NCI-H146 treated with DMSO at 0.1 percent for 48 hours (cell line): ENCODE data around the gene HMCN2.

Experiments
- DNase-seq: peaks from one replicate; lab custom pipeline; 2025; ENCODE audit not compliant: unreplicated experiment; lab: John Stamatoyannopoulos, UW

HMCN2 gene

GRCh38 chr9:130405657-130406257, 140.2 kb downstream of the HMCN2 start:
- no peak for DNase-seq

GRCh38 chr9:130406278-130406895, 140.8 kb downstream of the HMCN2 start:
- DNase-seq: no peak

GRCh38 chr9:130407916-130408663, 142.5 kb downstream of the HMCN2 start:
- no peak for DNase-seq

- no peak for DNase-seq
Measured at GRCh38 chr9:130408669-130409068, 143.1 kb downstream of the HMCN2 start.

- DNase-seq: no peak
Measured at GRCh38 chr9:130409246-130409645, 143.7 kb downstream of the HMCN2 start.

GRCh38 chr9:130410443-130410842, 144.9 kb downstream of the HMCN2 start:
- DNase-seq: no peak

DNA sequence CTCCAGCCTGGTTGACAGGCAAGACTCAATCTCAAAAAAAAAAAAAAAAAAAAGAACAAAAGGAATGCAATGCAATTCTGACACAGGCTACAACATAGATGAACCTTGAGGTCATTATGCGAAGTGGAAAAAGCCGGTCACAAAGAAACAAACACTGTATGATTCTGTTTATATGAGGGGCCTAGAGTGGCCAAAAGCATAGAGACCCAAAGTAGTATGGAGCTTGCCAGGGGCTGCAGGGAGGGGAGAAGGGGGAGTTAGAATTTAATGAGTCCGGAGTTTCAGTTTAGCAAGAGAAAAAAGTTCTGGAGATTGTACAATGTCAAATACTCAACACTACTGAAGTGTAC, 146.0 kb downstream of the HMCN2 start:
- no peak for DNase-seq

DNA sequence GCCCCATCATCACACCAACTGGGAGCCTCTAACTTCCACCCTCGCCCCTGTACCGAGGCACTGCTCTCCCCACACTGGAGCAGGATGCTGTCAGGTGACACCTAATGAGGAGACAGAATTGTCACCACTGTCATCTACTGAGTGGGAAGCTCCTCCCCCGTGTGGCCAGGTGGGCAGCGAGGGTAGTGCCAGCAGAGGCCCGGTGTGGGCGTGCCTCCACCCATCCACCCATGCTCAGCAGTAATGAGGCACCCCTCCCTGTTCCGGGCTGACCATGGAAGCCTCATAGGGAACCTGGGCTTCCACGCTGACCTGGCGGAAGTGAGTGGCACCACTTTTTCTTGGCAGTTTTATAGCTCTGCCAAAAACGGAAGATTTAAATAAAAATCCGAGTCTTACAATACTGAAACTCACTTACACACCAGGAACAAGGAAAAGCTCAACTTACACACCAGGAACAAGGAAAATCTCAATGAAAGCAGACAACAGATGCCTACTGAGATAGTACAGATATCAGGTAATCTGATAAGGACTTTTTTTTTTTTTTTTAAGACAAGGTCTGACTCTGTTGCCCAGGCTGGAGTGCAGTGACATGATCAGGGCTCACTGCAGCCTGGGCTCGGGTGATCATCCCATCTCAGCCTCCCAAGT, 148.6 kb downstream of the HMCN2 start:
- no peak for DNase-seq

DNA sequence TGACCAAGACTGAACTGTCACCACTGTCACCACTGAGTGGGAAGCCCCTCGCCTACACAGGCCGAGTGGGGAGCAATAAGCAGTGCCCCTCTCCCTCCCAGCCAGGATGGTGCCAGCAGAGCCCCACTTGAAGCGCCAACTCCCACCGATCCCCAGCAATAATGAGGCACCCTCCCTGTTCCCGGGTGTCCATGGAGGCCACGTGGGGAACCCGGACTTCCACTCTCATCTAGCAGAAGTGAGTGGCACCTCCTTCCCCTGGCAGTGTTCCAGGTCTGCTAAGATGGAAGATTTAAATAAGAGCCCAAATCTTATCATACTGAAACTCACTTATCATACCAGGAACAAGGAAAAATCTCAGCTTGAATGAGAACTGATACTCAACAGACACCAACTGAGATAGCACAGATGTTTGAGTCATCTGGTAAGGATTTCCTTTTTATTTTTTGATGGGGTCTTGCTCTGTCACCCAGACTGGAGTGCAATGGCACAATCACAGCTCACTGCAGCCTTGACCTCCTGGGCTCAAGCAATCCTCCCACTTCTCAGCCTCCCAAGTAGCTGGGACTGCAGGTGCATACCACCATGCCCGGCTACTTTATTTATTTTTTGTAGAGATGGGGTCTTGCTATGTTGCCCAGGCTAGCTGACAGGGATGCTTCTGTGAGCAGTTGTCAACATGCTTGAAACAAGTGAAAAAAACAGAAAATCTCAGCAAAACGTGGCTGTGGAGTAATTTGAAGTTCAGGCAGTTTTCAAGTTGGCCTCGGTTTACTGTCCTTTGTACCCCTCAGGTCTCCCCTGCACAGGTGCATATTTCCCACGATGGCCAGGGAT, 149.6 kb downstream of the HMCN2 start:
- DNase-seq: no peak

DNA sequence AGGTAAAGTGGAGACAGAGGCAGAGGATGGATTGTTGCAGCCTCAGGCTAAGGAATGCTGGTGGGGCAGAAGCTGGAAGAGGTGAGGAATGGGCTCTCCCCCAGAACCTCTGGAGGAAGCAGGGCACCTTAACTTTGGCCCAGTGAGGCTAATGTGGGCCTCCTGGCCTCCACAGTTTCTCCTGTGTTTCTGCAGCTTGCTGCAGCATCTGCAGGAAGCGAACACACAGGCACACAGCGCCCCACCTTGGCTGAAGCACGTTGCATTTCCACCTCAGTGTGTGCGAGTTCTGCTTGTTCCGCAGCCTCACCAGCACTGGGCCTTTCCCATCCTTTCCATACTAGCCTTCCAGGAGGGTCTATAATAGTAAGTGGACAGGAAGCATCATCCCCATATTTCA, 152.0 kb downstream of the HMCN2 start:
- no peak for DNase-seq

- no peak for DNase-seq
Measured at GRCh38 chr9:130418776-130419175, 153.2 kb downstream of the HMCN2 start.

GRCh38 chr9:130419521-130420035, 154.0 kb downstream of the HMCN2 start:
- DNase-seq: no peak

GRCh38 chr9:130421154-130421801, 155.7 kb downstream of the HMCN2 start:
- no peak for DNase-seq

DNA sequence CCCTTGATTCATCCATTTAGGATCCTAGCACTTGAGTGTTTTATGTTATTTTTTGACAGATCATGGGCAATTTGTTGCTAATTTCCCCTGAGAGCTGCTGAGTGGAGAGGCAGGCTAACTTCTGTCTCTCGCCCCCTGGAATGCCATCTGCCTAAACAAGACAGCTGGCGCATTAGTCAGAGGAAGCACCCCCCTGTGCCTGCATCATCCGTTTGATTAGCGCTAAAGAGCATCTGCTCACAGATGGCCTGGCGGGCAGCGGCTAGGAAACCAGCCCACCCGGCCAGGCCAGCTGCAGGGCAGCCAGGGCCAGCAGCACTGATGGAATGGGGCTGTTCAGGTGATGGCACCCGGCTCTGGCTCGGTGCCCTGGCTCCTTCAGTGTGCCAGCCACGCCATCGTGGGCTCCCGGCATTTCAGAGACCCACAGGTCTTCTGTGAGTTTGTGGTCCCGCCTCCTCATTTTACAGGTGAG, 156.3 kb downstream of the HMCN2 start:
- peak; percentile 56 for DNase-seq

DNA sequence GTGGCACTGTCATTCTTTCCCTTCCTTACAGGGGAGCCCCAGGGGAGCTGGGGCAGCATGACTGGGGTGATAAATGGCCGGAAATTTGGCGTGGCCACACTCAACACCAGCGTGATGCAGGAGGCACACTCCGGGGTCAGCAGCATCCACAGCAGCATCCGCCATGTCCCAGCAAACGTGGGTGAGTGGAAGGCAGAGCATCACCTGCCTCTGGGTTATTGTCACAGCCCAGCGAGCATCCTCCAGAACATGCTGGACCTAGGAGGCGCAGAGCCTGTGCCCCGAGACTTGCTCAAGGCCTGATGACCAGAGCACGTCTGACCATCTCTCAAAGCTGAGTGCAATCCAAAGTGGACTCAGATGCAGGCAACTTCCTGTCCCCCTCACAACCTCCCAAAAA, 157.0 kb downstream of the HMCN2 start:
- DNase-seq: no peak

DNA sequence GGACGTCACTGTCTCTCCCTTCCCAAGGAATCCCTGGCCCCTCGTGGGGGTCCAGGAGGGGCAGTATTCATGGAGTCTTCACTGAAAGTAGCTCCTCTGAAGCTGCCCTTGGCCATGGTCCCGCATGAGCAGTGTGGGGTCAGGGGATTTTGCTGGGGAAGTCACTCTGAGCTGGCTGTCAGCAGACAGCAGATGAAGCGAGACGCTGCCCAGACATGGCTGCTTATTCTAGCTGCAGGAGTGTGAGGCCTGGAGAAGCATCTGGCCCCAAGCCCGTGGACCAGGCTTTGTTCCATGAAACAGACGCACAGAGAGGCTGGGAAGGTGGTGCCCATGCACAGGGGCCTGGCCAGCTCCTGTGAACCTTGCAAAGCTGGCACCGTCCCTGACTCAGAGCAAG, 157.7 kb downstream of the HMCN2 start:
- DNase-seq: no peak

GRCh38 chr9:130424595-130425454, 159.3 kb downstream of the HMCN2 start:
- no peak for DNase-seq

DNA sequence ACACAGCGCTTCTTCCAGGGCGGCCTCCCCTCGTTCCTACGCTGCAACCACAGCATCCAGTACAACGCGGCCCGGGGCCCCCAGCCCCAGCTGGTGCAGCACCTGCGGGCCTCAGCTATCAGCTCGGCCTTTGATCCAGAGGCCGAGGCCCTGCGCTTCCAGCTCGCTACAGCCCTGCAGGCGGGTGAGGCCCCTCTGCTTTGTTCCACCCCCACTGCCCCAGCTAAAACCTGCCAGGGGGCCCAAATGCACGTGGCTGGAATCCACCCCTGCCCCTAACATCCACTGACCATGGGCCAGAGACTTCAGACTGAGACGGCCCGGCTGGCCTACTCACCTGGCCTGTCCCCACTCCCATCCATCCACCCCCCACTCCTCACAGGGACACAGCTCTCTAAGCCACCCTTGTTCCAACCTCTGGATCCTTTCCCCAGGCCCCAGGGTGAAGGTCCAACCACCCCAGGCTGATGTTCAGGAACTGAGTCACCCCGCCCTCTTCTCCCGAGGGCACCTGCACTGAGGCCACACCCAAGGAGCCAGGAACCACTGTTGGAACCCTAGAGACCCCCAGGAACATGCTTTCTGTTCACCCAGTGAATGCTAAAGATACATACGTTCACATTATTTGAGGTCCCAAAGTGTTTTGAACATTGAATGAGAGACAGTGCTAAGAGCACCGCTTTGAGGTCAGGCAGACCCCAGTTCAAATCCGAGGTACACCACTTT, 160.3 kb downstream of the HMCN2 start:
- no peak for DNase-seq

DNA sequence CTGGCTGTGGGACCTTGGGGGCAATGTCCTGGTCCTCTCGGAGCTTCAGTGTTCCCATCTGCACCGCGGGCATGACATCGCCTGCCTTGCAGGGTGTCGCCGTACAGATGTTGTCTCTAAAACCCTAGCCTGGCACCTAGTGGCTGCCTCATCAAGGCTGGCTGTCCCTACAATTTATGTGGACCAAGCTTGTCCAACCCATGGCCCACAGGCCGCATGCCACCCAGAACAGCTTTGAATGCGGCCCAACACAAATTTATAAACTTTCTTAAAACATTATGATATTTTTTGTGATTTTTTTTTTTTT, 160.9 kb downstream of the HMCN2 start:
- no peak for DNase-seq
